ENCODE data around the gene AURKAIP1. TPM values are rescaled to one million over a fixed set of nuclear protein-coding genes. Genes with fewer than 3 reads are reported as not detected.

Gene AURKAIP1
- 100 to 1,000 TPM; 103 to 122 (median 106) TPM for polyA plus RNA-seq (ENCODE audit: low read depth in 6 of 6)

GRCh38 chr1:1374929-1375662, at the start of gene AURKAIP1:
Gene AURKAIP1, minus strand, starts transcription at chr1:1375207. Its CDS starts 451 bp downstream, at chr1:1374756.
- Mint-ChIP-seq H3K36me3 (no peaks in the 10 kb centered on the region), H3K27me3 (no peaks in the 10 kb centered on the region), H3K27ac (peak within 1 kb of the TSS; percentile 97 to 99 (median 98)), H3K9me3 (no peaks in the 10 kb centered on the region), H3K4me3 (peak within 1 kb of the TSS; percentile 84 to 95 (median 93)), H3K4me1 (peaks cover 7 to 25% (median 18%) of the 10 kb centered on the region in 3 donors)
- ATAC-seq (ENCODE audit: low read depth in 2 of 2): peak; percentile 87 to 91
- DNase-seq: peak; percentile 98

- peaks cover 19 to 70% (median 48%) of the 10 kb centered on the region in 3 donors for H3K27me3 Mint-ChIP-seq
- no peaks in the 10 kb centered on the region for H3K36me3 Mint-ChIP-seq
- H3K27ac Mint-ChIP-seq: no peak overlapping the region
- peaks cover 6 to 15% (median 9%) of the 10 kb centered on the region in 3 donors for H3K4me1 Mint-ChIP-seq
- no peak for ATAC-seq (ENCODE audit: low read depth in 2 of 2)
- peak overlapping the region in 1 of 8 donors; percentile 34 for H3K4me3 Mint-ChIP-seq
- peaks cover 0 to 4% (median 0%) of the 10 kb centered on the region in 7 donors for H3K9me3 Mint-ChIP-seq
- DNase-seq: no peak
Measured at GRCh38 chr1:1424707-1425106, 49.7 kb upstream of the AURKAIP1 start.

- H3K9me3 Mint-ChIP-seq: no peaks in the 10 kb centered on the region
- H3K36me3 Mint-ChIP-seq: no peaks in the 10 kb centered on the region
- no peak overlapping the region for H3K4me3 Mint-ChIP-seq
- DNase-seq: no peak
- ATAC-seq (ENCODE audit: low read depth in 2 of 2): no peak
- H3K27me3 Mint-ChIP-seq: peaks cover 15 to 55% (median 37%) of the 10 kb centered on the region in 3 donors
- H3K27ac Mint-ChIP-seq: no peak overlapping the region
- peaks cover 5 to 16% (median 9%) of the 10 kb centered on the region in 3 donors for H3K4me1 Mint-ChIP-seq
Measured at GRCh38 chr1:1423245-1423597, 48.2 kb upstream of the AURKAIP1 start.

GRCh38 chr1:1422465-1423244, 47.6 kb upstream of the AURKAIP1 start:
- H3K27me3 Mint-ChIP-seq: peaks cover 14 to 54% (median 35%) of the 10 kb centered on the region in 3 donors
- H3K4me1 Mint-ChIP-seq: peaks cover 5 to 15% (median 10%) of the 10 kb centered on the region in 3 donors
- DNase-seq: no peak
- no peak overlapping the region for H3K27ac Mint-ChIP-seq
- H3K9me3 Mint-ChIP-seq: no peaks in the 10 kb centered on the region
- ATAC-seq (ENCODE audit: low read depth in 2 of 2): no peak
- no peak overlapping the region for H3K4me3 Mint-ChIP-seq
- no peaks in the 10 kb centered on the region for H3K36me3 Mint-ChIP-seq

- Mint-ChIP-seq H3K27me3 (peaks cover 14 to 54% (median 35%) of the 10 kb centered on the region in 3 donors), H3K9me3 (no peaks in the 10 kb centered on the region), H3K27ac (no peak overlapping the region), H3K4me3 (no peak overlapping the region), H3K4me1 (peaks cover 5 to 15% (median 9%) of the 10 kb centered on the region in 3 donors), H3K36me3 (no peaks in the 10 kb centered on the region)
- DNase-seq (no peak), ATAC-seq (ENCODE audit: low read depth in 2 of 2) (no peak)
Measured at GRCh38 chr1:1421907-1422464, 47.0 kb upstream of the AURKAIP1 start.

- no peak for ATAC-seq (ENCODE audit: low read depth in 2 of 2)
- Mint-ChIP-seq H3K4me1 (peaks cover 5 to 13% (median 8%) of the 10 kb centered on the region in 3 donors), H3K27me3 (peaks cover 14 to 51% (median 31%) of the 10 kb centered on the region in 3 donors), H3K27ac (no peak within 1 kb of the TSS), H3K9me3 (no peaks in the 10 kb centered on the region), H3K4me3 (peak within 1 kb of the TSS in 5 of 8 donors; percentile 19 to 73 (median 71)), H3K36me3 (no peaks in the 10 kb centered on the region)
- no peak for DNase-seq
Measured at GRCh38 chr1:1421147-1421906, 46.3 kb upstream of the AURKAIP1 start, which contains the start of gene ANKRD65. Gene ANKRD65, minus strand, starts transcription at chr1:1421276. Its CDS starts 271 bp downstream, at chr1:1421005.

- H3K9me3 Mint-ChIP-seq: no peaks in the 10 kb centered on the region
- peaks cover 5 to 12% (median 8%) of the 10 kb centered on the region in 3 donors for H3K4me1 Mint-ChIP-seq
- DNase-seq (no peak), ATAC-seq (ENCODE audit: low read depth in 2 of 2) (no peak)
- H3K27me3 Mint-ChIP-seq: peaks cover 14 to 44% (median 25%) of the 10 kb centered on the region in 3 donors
- peak overlapping the region in 4 of 8 donors; percentile 19 to 73 (median 72) for H3K4me3 Mint-ChIP-seq
- H3K36me3 Mint-ChIP-seq: no peaks in the 10 kb centered on the region
- no peak overlapping the region for H3K27ac Mint-ChIP-seq
Measured at GRCh38 chr1:1420654-1421141, 45.7 kb upstream of the AURKAIP1 start.

GRCh38 chr1:1419813-1420653, 45.0 kb upstream of the AURKAIP1 start:
- Mint-ChIP-seq H3K36me3 (no peaks in the 10 kb centered on the region), H3K27me3 (peaks cover 14 to 39% (median 24%) of the 10 kb centered on the region in 3 donors), H3K9me3 (no peaks in the 10 kb centered on the region), H3K4me1 (peaks cover 5 to 12% (median 8%) of the 10 kb centered on the region in 3 donors), H3K27ac (no peak overlapping the region), H3K4me3 (peak overlapping the region in 1 of 8 donors; percentile 73)
- no peak for DNase-seq
- peak; percentile 64 to 68 for ATAC-seq (ENCODE audit: low read depth in 2 of 2)

GRCh38 chr1:1419363-1419812, 44.4 kb upstream of the AURKAIP1 start:
- no peaks in the 10 kb centered on the region for H3K9me3 Mint-ChIP-seq
- H3K27ac Mint-ChIP-seq: no peak overlapping the region
- H3K4me1 Mint-ChIP-seq: peaks cover 5 to 12% (median 8%) of the 10 kb centered on the region in 3 donors
- no peaks in the 10 kb centered on the region for H3K36me3 Mint-ChIP-seq
- H3K4me3 Mint-ChIP-seq: no peak overlapping the region
- DNase-seq (no peak), ATAC-seq (ENCODE audit: low read depth in 2 of 2) (no peak)
- H3K27me3 Mint-ChIP-seq: peaks cover 8 to 32% (median 24%) of the 10 kb centered on the region in 3 donors

- no peak for ATAC-seq (ENCODE audit: low read depth in 2 of 2)
- Mint-ChIP-seq H3K4me1 (peaks cover 5 to 12% (median 8%) of the 10 kb centered on the region in 3 donors), H3K27me3 (peaks cover 7 to 27% (median 24%) of the 10 kb centered on the region in 3 donors), H3K9me3 (no peaks in the 10 kb centered on the region), H3K4me3 (peak overlapping the region in 7 of 8 donors; percentile 4 to 78 (median 41)), H3K27ac (peak overlapping the region in 5 of 6 donors; percentile 7 to 85 (median 74)), H3K36me3 (no peaks in the 10 kb centered on the region)
- no peak for DNase-seq
Measured at GRCh38 chr1:1418464-1419362, 43.7 kb upstream of the AURKAIP1 start.

Measured in naive B cell (primary cell).